ENCODE measurements around the gene LPIN1.
"Not testable (repeated sequence)": the region's sequence is repeated elsewhere in the genome, so short reads cannot be mapped to it uniquely, and the experiment has no call there.

LPIN1 gene

DNA sequence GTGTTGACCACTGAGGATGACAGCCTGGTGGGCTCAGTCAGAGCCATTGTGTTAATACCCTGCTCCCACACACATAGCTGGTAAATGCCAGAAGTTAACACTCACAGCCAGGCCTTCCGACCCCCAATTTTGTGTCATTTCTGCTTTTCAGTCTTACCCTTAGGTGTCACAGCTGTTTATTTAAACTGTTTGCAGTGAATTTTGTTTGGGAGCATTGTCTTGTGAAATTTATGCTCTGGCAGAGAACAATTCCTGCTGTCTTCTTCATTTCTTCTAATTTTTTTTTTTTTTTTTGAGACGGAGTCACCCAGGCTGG lies 8.2 kb downstream of the LPIN1 start:
- no peak for DNase-seq (ENCODE audit: low read depth in 2 of 2)
- no peak overlapping the region for H3K4me3 ChIP-seq (replicated peaks in 1 of 2; ENCODE audit: low read depth in 2 of 2, low read length in 2 of 2)
- TF ChIP-seq, protein P1, sequence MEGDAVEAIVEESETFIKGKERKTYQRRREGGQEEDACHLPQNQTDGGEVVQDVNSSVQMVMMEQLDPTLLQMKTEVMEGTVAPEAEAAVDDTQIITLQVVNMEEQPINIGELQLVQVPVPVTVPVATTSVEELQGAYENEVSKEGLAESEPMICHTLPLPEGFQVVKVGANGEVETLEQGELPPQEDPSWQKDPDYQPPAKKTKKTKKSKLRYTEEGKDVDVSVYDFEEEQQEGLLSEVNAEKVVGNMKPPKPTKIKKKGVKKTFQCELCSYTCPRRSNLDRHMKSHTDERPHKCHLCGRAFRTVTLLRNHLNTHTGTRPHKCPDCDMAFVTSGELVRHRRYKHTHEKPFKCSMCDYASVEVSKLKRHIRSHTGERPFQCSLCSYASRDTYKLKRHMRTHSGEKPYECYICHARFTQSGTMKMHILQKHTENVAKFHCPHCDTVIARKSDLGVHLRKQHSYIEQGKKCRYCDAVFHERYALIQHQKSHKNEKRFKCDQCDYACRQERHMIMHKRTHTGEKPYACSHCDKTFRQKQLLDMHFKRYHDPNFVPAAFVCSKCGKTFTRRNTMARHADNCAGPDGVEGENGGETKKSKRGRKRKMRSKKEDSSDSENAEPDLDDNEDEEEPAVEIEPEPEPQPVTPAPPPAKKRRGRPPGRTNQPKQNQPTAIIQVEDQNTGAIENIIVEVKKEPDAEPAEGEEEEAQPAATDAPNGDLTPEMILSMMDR (IDR thresholded peaks at IDR 0.05; ENCODE audit: low read depth, low read length): no peak

DNA sequence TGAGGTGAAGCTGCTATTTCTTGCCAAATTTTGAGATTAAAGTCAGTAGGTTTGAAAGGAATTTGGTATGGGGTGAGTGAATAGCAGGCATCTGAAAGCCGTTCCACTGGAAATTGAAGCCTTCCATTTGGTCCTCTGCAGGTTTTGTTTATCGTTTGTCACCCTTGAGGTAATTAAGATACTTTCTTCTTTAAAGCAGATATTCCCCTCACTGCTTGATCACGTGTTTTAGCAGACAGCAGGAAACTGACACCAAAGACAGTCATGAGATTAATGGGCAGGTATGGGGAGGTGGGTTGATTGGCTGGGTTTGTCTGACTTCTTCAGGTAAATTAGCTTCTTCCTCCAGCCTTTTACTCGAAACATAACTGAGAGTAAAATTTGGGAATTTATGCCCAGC lies 10.7 kb downstream of the LPIN1 start:
- H3K4me3 ChIP-seq (replicated peaks in 1 of 2; ENCODE audit: low read depth in 2 of 2, low read length in 2 of 2): no peak overlapping the region
- no peak for DNase-seq (ENCODE audit: low read depth in 2 of 2)
- TF ChIP-seq, protein P1 (IDR thresholded peaks at IDR 0.05; ENCODE audit: low read depth, low read length): no peak

DNA sequence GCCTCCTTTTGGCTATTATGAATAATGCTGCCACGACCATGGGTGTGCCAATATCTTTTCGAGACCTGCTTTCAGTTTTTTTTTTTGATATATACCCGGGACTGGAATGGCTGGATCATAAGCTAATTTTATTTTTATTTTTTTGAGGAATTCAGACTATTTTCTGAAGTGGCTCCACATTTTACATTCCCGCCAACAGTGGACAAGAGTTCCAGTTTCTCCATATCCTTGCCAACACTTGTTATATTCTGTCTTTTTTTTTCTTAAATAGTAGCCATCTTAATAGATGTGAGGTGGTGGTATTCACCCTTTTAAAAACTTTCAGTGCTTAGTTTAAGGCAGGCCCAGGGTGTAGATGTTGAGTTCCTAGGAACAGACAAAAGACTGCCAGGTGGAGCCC lies 11.8 kb downstream of the LPIN1 start:
- H3K4me3 ChIP-seq (replicated peaks in 1 of 2; ENCODE audit: low read depth in 2 of 2, low read length in 2 of 2): no peak overlapping the region
- DNase-seq (ENCODE audit: low read depth in 2 of 2): no peak
- TF ChIP-seq, protein P1 (IDR thresholded peaks at IDR 0.05; ENCODE audit: low read depth, low read length): no peak

DNA sequence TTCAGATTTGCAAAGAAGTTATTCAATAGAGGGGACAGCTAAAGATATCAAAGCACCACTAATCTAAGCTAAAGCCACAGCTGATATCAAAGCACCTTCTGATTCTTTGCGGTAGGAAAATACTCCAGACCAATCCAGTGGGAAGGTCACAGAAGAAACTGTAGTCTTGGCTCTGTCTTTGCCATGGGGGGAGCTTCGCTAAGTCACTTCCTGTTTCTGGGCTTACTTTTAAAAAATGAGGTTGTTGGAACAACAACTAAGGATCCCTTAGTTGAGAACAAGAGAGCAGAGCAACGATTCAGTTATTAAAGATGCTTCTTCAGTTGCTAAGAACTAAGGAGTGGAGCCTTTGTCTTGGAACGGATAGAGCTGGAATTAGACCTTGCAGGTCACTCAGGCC lies 12.2 kb downstream of the LPIN1 start:
- no peak overlapping the region for H3K4me3 ChIP-seq (replicated peaks in 1 of 2; ENCODE audit: low read depth in 2 of 2, low read length in 2 of 2)
- TF ChIP-seq, protein P1 (IDR thresholded peaks at IDR 0.05; ENCODE audit: low read depth, low read length): no peak
- no peak for DNase-seq (ENCODE audit: low read depth in 2 of 2)

DNA sequence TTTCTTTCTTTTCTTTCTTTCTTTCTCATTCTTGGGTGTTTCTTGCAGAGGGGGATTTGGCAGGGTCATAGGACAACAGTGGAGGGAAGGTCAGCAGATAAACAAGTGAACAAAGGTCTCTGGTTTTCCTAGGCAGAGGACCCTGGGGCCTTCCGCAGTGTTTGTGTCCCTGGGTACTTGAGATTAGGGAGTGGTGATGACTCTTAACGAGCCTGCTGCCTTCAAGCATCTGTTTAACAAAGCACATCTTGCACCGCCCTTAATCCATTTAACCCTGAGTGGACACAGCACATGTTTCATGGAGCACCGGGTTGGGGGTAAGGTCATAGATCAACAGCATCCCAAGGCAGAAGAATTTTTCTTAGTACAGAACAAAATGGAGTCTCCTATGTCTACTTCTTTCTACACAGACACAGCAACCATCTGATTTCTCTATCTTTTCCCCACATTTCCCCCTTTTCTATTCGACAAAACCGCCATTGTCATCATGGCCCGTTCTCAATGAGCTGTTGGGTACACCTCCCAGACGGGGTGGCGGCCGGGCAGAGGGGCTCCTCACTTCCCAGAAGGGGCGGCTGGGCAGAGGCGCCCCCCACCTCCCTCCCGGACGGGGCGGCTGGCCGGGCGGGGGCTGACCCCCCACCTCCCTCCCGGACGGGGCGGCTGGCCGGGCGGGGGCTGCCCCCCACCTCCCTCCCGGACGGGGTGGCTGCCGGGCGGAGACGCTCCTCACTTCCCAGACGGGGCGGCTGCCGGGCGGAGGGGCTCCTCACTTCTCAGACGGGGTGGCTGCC lies 12.9 kb downstream of the LPIN1 start:
- not testable (repeated sequence) for DNase-seq (ENCODE audit: low read depth in 2 of 2); H3K4me3 ChIP-seq (replicated peaks in 1 of 2; ENCODE audit: low read depth in 2 of 2, low read length in 2 of 2)

DNA sequence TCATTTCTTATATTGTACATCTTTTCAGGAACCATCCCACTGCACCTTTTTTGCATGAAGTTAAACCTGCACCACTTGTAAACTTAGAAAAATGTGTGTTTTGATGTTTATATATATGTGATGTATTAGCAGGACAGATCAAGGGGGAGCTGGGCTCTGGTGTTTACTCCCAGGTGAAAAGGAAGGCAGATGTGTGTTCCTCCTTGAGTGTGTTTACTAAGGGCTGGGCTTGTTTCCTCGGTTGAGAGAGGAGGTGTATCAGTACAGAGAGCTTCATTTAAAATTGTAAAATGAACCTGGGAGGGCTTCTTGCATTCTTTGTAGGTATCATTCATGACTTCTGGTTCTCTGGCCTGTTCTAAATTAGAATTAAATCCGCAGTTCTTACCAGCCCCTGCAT lies 14.8 kb downstream of the LPIN1 start:
- DNase-seq (ENCODE audit: low read depth in 2 of 2): no peak
- H3K4me3 ChIP-seq (replicated peaks in 1 of 2; ENCODE audit: low read depth in 2 of 2, low read length in 2 of 2): no peak overlapping the region
- TF ChIP-seq, protein P1 (IDR thresholded peaks at IDR 0.05; ENCODE audit: low read depth, low read length): no peak

DNA sequence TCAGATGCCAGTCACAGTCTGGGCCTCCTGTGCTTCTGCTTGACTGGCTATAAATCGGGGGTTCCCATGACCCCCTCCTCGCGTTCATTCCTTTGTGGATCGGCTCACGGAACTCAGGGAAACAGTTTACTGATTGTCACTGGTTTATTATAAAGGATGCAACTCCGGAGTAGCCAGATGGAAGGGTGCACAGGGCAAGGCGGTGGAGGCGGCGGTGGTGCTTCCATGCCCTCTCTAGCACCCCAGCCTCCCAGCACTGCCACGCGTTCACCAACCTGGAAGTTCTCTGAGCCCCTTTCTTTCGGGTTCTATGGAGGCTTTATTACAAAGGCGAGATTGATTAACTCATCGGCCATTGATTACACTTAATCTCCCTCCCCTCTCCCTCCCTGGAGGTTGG lies 15.6 kb downstream of the LPIN1 start:
- H3K4me3 ChIP-seq (replicated peaks in 1 of 2; ENCODE audit: low read depth in 2 of 2, low read length in 2 of 2): no peak overlapping the region
- TF ChIP-seq, protein P1 (IDR thresholded peaks at IDR 0.05; ENCODE audit: low read depth, low read length): no peak
- no peak for DNase-seq (ENCODE audit: low read depth in 2 of 2)
